Panc1 (cell line): ENCODE data around the gene HKDC1. TPM values are rescaled to one million over a fixed set of nuclear protein-coding genes. Genes with fewer than 3 reads are reported as not detected.
A peak's percentile ranks its signal among the peaks of the same experiment; 100 is the strongest.

Source experiments
- ATAC-seq: fragments of 200-7000 bp; cut with Tn5 transposase; 2 replicates; pipeline ENCODE4 v1.9.1; 2020; ENCODE audit warnings: mild to moderate bottlenecking, moderate library complexity
- BruUV-seq: library from RNA; stranded (reverse); fragments of 400-500 nt; replicated peaks from 2 replicates; lab custom pipeline; 2021; lab: Mats Ljungman, UMichigan
- CTCF ChIA-PET: fragments of 300-600 bp; sonication (Branson Sonifier 250); formaldehyde crosslinking; loops from one replicate; lab custom pipeline; 2022; ENCODE audit warnings: antibody characterized with exemption; lab: Charles Lee
- POLR2A ChIA-PET: fragments of 300-600 bp; sonication (Branson Sonifier 250); formaldehyde crosslinking; loops from one replicate; lab custom pipeline; 2022; ENCODE audit warnings: antibody characterized with exemption; lab: Charles Lee
- DNase-seq: peaks from one replicate; pipeline ENCODE4 v3.0.0-alpha.2; 2010; ENCODE audit warnings: low read depth, low spot score
- H3K27ac ChIP-seq: 2 replicates; pipeline ENCODE4 v1.5.1; 2011; ENCODE audit warnings: mild to moderate bottlenecking, low read length, inconsistent platforms
- H3K27me3 ChIP-seq: fragments of 200-500 bp; sonication (Bioruptor generic); 2 replicates; pipeline ENCODE4 v1.6.0; 2014; ENCODE audit warnings: low read length, inconsistent platforms; ENCODE audit not compliant: control insufficient read depth, insufficient read depth
- H3K36me3 ChIP-seq: fragments of 200-500 bp; sonication (Bioruptor generic); 2 replicates; pipeline ENCODE4 v1.5.1; 2014; ENCODE audit warnings: inconsistent platforms, mild to moderate bottlenecking, low read length, moderate library complexity; ENCODE audit not compliant: control insufficient read depth, insufficient read depth
- H3K4me1 ChIP-seq: 2 replicates; pipeline ENCODE4 v1.5.1; 2011; ENCODE audit warnings: inconsistent platforms, mild to moderate bottlenecking, low read length, moderate library complexity; ENCODE audit not compliant: control insufficient read depth, insufficient read depth
- H3K4me3 ChIP-seq, 2 experiments: 2 replicates each; pipeline ENCODE4 v1.5.1; 2011 to 2012; ENCODE audit warnings: low read depth in 2 of 2, low read length in 2 of 2, mild to moderate bottlenecking in 2 of 2, inconsistent platforms in 1 of 2, moderate library complexity in 1 of 2
- H3K9me3 ChIP-seq: fragments of 200-500 bp; sonication (Bioruptor generic); 2 replicates; pipeline ENCODE4 v1.5.1; 2014; ENCODE audit warnings: low read depth, mild to moderate bottlenecking, inconsistent platforms, low read length, moderate library complexity; ENCODE audit not compliant: control insufficient read depth, insufficient read depth
- POLR2AphosphoS5 ChIP-seq: IDR thresholded peaks from 2 replicates; pipeline ENCODE4 v1.6.1; 2012; ENCODE audit warnings: mild to moderate bottlenecking, low read depth, low read length, moderate library complexity
- SIN3A ChIP-seq: IDR thresholded peaks from 2 replicates; pipeline ENCODE4 v1.6.1; 2012; ENCODE audit warnings: low read depth, mild to moderate bottlenecking, low read length, moderate library complexity, borderline replicate concordance; ENCODE audit not compliant: insufficient read depth
- TCF7L2 ChIP-seq: IDR thresholded peaks from 2 replicates; pipeline ENCODE4 v1.6.1; 2011; ENCODE audit warnings: mild to moderate bottlenecking, low read depth, low read length, inconsistent platforms
- in situ Hi-C: cut with HindIII; loops from 2 replicates; pipeline ENCODE4 v1.10.0; 2016; ENCODE audit warnings: low sequenced_read_pairs, low pct_unique_long_range_greater_than_20kb
- intact Hi-C: fragments of 100-400 bp; cut with micrococcal nuclease; formaldehyde crosslinking; loops from one replicate; pipeline ENCODE4 v1.10.0; 2022; ENCODE audit not compliant: unreplicated experiment
- total RNA-seq: library from RNA; stranded (reverse); gene quantifications from one replicate; pipeline ENCODE4 v1.2.1, GENCODE V29; 2021; ENCODE audit not compliant: unreplicated experiment
- TF ChIP-seq, protein P1 (sequence below), 2 experiments: IDR thresholded peaks; 2 replicates each; pipeline ENCODE4 v1.6.1; 2011 to 2012; ENCODE audit warnings: low read depth in 2 of 2, control low read depth in 1 of 2, low read length in 1 of 2, mild to moderate bottlenecking in 1 of 2, moderate library complexity in 1 of 2; ENCODE audit not compliant: insufficient read depth in 1 of 2
- TF ChIP-seq, protein P2 (sequence below): fragments of 450-650 bp; IDR thresholded peaks from 2 replicates; pipeline ENCODE4 v1.5.1; 2017; ENCODE audit warnings: mild to moderate bottlenecking

The HKDC1 gene
- total RNA-seq, 1 experiment from 2014 or later = 1.1 TPM

DNA sequence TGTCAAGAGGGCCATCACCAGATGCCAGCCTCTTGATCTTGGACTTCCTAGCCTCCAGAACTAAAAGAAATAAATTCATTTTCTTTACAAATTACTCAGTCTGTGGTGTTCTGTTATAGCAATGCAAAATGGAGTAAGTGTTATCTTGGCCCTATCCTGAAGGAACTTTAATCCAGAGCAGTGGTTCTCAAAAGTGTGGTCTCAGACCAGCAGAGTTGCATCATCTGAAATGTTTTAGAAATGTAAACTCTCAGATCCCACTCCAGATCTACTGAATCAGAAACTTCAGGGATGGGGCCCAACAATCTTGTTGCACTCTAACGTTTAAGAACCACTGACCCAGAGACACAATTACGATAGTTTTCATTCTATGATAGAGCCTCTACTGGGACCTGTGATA, 43.3 kb upstream of the HKDC1 start:
- ATAC-seq (no peak), DNase-seq (no peak)
- Histone ChIP-seq H3K4me3 (no peak overlapping the region), H3K9me3 (no peaks in the 10 kb centered on the region), H3K27me3 (no peaks in the 10 kb centered on the region), H3K36me3 (peaks cover 8% of the 10 kb centered on the region), H3K27ac (no peak overlapping the region), H3K4me1 (peaks cover 11% of the 10 kb centered on the region; the same call in 1 of the 2 replicates)
- no TSS peak for BruUV-seq
- TF ChIP-seq, protein P1, sequence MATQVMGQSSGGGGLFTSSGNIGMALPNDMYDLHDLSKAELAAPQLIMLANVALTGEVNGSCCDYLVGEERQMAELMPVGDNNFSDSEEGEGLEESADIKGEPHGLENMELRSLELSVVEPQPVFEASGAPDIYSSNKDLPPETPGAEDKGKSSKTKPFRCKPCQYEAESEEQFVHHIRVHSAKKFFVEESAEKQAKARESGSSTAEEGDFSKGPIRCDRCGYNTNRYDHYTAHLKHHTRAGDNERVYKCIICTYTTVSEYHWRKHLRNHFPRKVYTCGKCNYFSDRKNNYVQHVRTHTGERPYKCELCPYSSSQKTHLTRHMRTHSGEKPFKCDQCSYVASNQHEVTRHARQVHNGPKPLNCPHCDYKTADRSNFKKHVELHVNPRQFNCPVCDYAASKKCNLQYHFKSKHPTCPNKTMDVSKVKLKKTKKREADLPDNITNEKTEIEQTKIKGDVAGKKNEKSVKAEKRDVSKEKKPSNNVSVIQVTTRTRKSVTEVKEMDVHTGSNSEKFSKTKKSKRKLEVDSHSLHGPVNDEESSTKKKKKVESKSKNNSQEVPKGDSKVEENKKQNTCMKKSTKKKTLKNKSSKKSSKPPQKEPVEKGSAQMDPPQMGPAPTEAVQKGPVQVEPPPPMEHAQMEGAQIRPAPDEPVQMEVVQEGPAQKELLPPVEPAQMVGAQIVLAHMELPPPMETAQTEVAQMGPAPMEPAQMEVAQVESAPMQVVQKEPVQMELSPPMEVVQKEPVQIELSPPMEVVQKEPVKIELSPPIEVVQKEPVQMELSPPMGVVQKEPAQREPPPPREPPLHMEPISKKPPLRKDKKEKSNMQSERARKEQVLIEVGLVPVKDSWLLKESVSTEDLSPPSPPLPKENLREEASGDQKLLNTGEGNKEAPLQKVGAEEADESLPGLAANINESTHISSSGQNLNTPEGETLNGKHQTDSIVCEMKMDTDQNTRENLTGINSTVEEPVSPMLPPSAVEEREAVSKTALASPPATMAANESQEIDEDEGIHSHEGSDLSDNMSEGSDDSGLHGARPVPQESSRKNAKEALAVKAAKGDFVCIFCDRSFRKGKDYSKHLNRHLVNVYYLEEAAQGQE (IDR thresholded peaks at IDR 0.05; ENCODE audit: insufficient read depth in 1 of 2, low read depth in 2 of 2, low read length in 1 of 2) = no peak
- TF ChIP-seq SIN3A (no peak), POLR2AphosphoS5 (no peak), TCF7L2 (no peak)
- TF ChIP-seq, protein P2, sequence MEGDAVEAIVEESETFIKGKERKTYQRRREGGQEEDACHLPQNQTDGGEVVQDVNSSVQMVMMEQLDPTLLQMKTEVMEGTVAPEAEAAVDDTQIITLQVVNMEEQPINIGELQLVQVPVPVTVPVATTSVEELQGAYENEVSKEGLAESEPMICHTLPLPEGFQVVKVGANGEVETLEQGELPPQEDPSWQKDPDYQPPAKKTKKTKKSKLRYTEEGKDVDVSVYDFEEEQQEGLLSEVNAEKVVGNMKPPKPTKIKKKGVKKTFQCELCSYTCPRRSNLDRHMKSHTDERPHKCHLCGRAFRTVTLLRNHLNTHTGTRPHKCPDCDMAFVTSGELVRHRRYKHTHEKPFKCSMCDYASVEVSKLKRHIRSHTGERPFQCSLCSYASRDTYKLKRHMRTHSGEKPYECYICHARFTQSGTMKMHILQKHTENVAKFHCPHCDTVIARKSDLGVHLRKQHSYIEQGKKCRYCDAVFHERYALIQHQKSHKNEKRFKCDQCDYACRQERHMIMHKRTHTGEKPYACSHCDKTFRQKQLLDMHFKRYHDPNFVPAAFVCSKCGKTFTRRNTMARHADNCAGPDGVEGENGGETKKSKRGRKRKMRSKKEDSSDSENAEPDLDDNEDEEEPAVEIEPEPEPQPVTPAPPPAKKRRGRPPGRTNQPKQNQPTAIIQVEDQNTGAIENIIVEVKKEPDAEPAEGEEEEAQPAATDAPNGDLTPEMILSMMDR = no peak
- CTCF ChIA-PET = no interaction called here
- intact Hi-C loops (no loop called here), in situ Hi-C loops (no loop called here)
- POLR2A ChIA-PET = no interaction called here

DNA sequence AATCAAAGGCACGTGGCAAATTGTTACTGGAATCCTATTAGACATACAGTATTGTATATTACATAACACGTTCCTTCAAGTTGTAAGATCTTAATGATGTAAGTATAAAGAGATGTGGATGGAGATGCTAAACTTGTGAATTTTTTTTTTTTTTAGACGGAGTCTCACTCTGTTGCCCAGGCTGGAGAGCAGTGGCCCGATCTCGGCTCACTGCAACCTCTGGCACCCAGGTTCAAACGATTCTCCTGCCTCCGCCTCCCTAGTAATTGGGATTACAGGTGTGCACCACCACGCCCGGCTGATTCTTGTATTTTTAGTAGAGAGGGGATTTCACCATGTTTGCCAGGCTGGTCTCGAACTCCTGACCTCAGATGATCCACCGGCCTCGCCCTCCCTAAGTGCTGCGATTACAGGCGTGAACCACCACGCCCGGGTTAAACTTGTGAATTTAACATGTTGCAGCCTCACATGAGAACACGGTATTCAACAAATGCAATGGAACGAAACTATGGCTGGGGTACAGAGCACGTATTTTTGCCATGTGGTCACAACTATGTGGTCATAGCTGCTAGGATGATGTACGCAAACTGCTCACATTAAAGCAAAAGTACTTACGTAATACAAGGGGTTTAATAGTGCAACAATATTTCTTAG, 40.9 kb upstream of the HKDC1 start:
- in situ Hi-C loops = no loop called here
- POLR2A ChIA-PET = no interaction called here
- peak; percentile 71 for ATAC-seq

More for the DNA sequence above, 40.9 kb upstream of the HKDC1 start:
- H3K27me3 ChIP-seq = no peaks in the 10 kb centered on the region
- peak overlapping the region; percentile 98 for H3K27ac ChIP-seq
- H3K9me3 ChIP-seq = no peaks in the 10 kb centered on the region
- intact Hi-C loops = no loop called here
- H3K4me3 ChIP-seq = peak overlapping the region; percentile 94 to 95
- no peak for DNase-seq
- TSS peak; percentile 99 for BruUV-seq
- peaks cover 6% of the 10 kb centered on the region; the same call in 1 of the 2 replicates for H3K36me3 ChIP-seq
- TF ChIP-seq, protein P2 = no peak
- TF ChIP-seq, protein P1 (IDR thresholded peaks at IDR 0.05; ENCODE audit: insufficient read depth in 1 of 2, low read depth in 2 of 2, low read length in 1 of 2) = no peak
- CTCF ChIA-PET = interaction anchor here (0.5 to 0.6 kb wide), 2 partner anchors 175 to 489 kb away, joined by 3 to 5 read pairs; no protein-coding TSS in a partner anchor
- peaks cover 11% of the 10 kb centered on the region; the same call in 1 of the 2 replicates for H3K4me1 ChIP-seq
